ENCODE data around the gene PSIP1. TPM values are rescaled to one million over a fixed set of nuclear protein-coding genes. Genes with fewer than 3 reads are reported as not detected.

The PSIP1 gene
- total and polyA plus RNA-seq, 9 of the 15 experiments (the other 6 are each of a cell fraction or from before 2014, with no cell fraction given): 18.8 to 119 (median 59.9) TPM

DNA sequence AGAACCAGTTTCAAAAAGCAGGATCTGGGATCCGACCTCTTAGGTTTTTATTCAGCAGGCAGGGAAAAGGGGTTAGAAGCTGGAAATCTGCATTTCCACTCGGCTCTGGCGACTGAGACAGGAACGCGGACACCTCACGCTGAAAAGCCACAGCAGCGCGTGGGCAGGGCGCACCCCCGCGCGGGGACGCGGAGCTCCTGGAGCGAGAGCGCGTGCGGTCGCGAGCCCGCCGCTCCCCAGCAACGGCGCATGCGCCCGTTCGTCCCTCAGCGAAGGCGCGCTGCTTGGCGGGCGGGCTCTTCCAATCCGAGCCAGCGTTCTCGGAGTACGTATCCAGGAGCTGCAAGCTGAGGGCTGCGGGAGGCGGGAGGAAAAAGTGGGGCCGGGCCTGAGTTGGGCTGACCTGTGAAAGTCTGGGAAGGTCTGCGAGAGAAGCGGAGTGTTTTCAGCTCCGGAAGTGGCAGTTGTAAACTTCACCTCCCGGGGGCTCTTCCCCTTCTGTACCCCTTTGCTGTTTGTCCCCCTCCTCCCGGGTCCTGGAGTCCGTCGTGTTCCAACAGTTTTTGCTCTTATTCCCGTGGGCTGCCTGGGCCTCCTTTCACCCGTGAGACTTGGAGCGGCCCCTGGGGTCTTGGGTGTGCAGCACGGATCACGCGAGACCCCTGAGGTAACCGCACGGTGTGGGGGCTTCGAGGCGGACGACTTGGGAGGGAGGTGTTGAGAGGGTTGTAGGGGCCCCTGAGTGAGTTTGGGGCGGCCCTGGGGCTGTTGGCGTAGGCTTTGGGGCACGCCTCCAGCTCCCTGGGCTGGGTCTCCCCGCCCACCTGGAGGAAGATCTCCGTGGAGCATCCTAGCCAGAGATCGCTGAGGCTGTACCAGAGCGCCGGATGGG, 42.1 kb upstream of the PSIP1 start, which contains the start of gene CCDC171 (continued):
- TF ChIP-seq POU5F1 (IDR thresholded peaks at IDR 0.05; ENCODE audit: borderline replicate concordance, low read depth, low read length, partially characterized antibody) (no peak), ZNF140 (CRISPR knock-in tag; IDR thresholded peaks at IDR 0.05) (no peak), RBM17 (IDR thresholded peaks at IDR 0.05; ENCODE audit: borderline replicate concordance, low read depth, low read length) (no peak), ZNF551 (CRISPR knock-in tag; IDR thresholded peaks at IDR 0.05) (no peak), JUN (IDR thresholded peaks at IDR 0.05; ENCODE audit: borderline replicate concordance, low read depth, low read length) (no peak), JUN (CRISPR knock-in tag; IDR thresholded peaks at IDR 0.05; ENCODE audit: borderline replicate concordance) (no peak), ZNF707 (CRISPR knock-in tag; conservative IDR thresholded peaks at IDR 0.05) (no peak), FOSL1 (tag; conservative IDR thresholded peaks at IDR 0.05) (no peak; the same call in 1 of the 2 replicates), CBFA2T2 (conservative IDR thresholded peaks at IDR 0.05) (no peak), DIDO1 (tag; IDR thresholded peaks at IDR 0.05; ENCODE audit: low read depth) (no peak), XRCC4 (IDR thresholded peaks at IDR 0.05; ENCODE audit: extremely low read depth, insufficient read depth, insufficient read length) (no peak), HDAC2 (IDR thresholded peaks at IDR 0.05) (no peak), ESRRA (IDR thresholded peaks at IDR 0.05; ENCODE audit: borderline replicate concordance, low read depth) (no peak), NFIC (IDR thresholded peaks at IDR 0.05) (no peak), PML (IDR thresholded peaks at IDR 0.05; ENCODE audit: low read length) (no peak), NFE2L1 (tag; IDR thresholded peaks at IDR 0.05; ENCODE audit: borderline replicate concordance, low read depth) (no peak), HMG20A (CRISPR knock-in tag; conservative IDR thresholded peaks at IDR 0.05) (no peak)
- TF ChIP-seq, protein P1, sequence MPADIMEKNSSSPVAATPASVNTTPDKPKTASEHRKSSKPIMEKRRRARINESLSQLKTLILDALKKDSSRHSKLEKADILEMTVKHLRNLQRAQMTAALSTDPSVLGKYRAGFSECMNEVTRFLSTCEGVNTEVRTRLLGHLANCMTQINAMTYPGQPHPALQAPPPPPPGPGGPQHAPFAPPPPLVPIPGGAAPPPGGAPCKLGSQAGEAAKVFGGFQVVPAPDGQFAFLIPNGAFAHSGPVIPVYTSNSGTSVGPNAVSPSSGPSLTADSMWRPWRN (IDR thresholded peaks at IDR 0.05; ENCODE audit: low read depth): peak; percentile 78
- TF ChIP-seq, protein P2, sequence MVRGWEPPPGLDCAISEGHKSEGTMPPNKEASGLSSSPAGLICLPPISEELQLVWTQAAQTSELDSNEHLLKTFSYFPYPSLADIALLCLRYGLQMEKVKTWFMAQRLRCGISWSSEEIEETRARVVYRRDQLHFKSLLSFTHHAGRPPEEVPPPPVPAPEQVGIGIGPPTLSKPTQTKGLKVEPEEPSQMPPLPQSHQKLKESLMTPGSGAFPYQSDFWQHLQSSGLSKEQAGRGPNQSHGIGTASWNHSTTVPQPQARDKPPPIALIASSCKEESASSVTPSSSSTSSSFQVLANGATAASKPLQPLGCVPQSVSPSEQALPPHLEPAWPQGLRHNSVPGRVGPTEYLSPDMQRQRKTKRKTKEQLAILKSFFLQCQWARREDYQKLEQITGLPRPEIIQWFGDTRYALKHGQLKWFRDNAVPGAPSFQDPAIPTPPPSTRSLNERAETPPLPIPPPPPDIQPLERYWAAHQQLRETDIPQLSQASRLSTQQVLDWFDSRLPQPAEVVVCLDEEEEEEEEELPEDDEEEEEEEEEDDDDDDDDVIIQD (CRISPR knock-in tag; IDR thresholded peaks at IDR 0.05): no peak
- TF ChIP-seq, protein P3, sequence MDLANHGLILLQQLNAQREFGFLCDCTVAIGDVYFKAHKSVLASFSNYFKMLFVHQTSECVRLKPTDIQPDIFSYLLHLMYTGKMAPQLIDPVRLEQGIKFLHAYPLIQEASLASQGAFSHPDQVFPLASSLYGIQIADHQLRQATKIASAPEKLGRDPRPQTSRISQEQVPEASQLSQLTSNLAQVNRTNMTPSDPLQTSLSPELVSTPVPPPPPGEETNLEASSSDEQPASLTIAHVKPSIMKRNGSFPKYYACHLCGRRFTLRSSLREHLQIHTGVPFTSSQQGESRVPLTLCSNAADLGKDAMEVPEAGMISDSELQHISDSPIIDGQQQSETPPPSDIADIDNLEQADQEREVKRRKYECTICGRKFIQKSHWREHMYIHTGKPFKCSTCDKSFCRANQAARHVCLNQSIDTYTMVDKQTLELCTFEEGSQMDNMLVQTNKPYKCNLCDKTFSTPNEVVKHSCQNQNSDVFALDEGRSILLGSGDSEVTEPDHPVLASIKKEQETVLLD (IDR thresholded peaks at IDR 0.05): peak; percentile 10; the same call in 1 of the 2 replicates
- TF ChIP-seq, protein P4, sequence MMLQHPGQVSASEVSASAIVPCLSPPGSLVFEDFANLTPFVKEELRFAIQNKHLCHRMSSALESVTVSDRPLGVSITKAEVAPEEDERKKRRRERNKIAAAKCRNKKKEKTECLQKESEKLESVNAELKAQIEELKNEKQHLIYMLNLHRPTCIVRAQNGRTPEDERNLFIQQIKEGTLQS (IDR thresholded peaks at IDR 0.05): no peak
- TF ChIP-seq, protein P4 (CRISPR knock-in tag; conservative IDR thresholded peaks at IDR 0.05): no peak
- TF ChIP-seq, protein P5, sequence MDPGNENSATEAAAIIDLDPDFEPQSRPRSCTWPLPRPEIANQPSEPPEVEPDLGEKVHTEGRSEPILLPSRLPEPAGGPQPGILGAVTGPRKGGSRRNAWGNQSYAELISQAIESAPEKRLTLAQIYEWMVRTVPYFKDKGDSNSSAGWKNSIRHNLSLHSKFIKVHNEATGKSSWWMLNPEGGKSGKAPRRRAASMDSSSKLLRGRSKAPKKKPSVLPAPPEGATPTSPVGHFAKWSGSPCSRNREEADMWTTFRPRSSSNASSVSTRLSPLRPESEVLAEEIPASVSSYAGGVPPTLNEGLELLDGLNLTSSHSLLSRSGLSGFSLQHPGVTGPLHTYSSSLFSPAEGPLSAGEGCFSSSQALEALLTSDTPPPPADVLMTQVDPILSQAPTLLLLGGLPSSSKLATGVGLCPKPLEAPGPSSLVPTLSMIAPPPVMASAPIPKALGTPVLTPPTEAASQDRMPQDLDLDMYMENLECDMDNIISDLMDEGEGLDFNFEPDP (CRISPR knock-in tag; IDR thresholded peaks at IDR 0.05): no peak

Data from K562 (cell line).